GM11168 (cell line): ENCODE data around the gene TCF21.
"Not testable (repeated sequence)": the region's sequence is repeated elsewhere in the genome, so short reads cannot be mapped to it uniquely, and the experiment has no call there.

Experiments used
- in situ Hi-C: fragments of 300-500 bp; cut with MboI; formaldehyde crosslinking; loops from one replicate; pipeline ENCODE4 v1.12.0; 2022; ENCODE audit warnings: low sequenced_read_pairs; ENCODE audit not compliant: unreplicated experiment

TCF21 gene

GRCh38 chr6:133888929-133889556 is at the start of gene TCF21:
Gene TCF21, plus strand, starts transcription at chr6:133889113. Its CDS starts 285 bp downstream, at chr6:133889398.
- in situ Hi-C loops: no loop called here

GRCh38 chr6:133841176-133841575 is 47.7 kb upstream of the TCF21 start:
- in situ Hi-C loops: no loop called here

GRCh38 chr6:133843098-133843497 is 45.8 kb upstream of the TCF21 start:
- in situ Hi-C loops: no loop called here

- in situ Hi-C loops: no loop called here
Observed at GRCh38 chr6:133844709-133845108, 44.2 kb upstream of the TCF21 start.

- in situ Hi-C loops: no loop called here
Observed at GRCh38 chr6:133854041-133854363, 34.9 kb upstream of the TCF21 start.

- in situ Hi-C loops: no loop called here
Observed at GRCh38 chr6:133854364-133855275, 34.3 kb upstream of the TCF21 start.

GRCh38 chr6:133855276-133855990 is 33.5 kb upstream of the TCF21 start:
- in situ Hi-C loops: no loop called here

- in situ Hi-C loops: no loop called here
Observed at GRCh38 chr6:133855991-133856370, 32.9 kb upstream of the TCF21 start.

- in situ Hi-C loops: no loop called here
Observed at GRCh38 chr6:133856911-133857310, 32.0 kb upstream of the TCF21 start.

GRCh38 chr6:133857696-133858095 is 31.2 kb upstream of the TCF21 start:
- in situ Hi-C loops: no loop called here

- in situ Hi-C loops: not testable (repeated sequence)
Observed at GRCh38 chr6:133861337-133861736, 27.6 kb upstream of the TCF21 start.

- in situ Hi-C loops: no loop called here
Observed at GRCh38 chr6:133863228-133863627, 25.7 kb upstream of the TCF21 start.

- in situ Hi-C loops: no loop called here
Observed at GRCh38 chr6:133865680-133866079, 23.2 kb upstream of the TCF21 start.

- in situ Hi-C loops: no loop called here
Observed at GRCh38 chr6:133871131-133871530, 17.8 kb upstream of the TCF21 start.

GRCh38 chr6:133873538-133873937 is 15.4 kb upstream of the TCF21 start:
- in situ Hi-C loops: no loop called here

GRCh38 chr6:133877116-133877515 is 11.8 kb upstream of the TCF21 start:
- in situ Hi-C loops: no loop called here

- in situ Hi-C loops: no loop called here
Observed at GRCh38 chr6:133880006-133880405, 8.9 kb upstream of the TCF21 start.

- in situ Hi-C loops: no loop called here
Observed at GRCh38 chr6:133880896-133881295, 8.0 kb upstream of the TCF21 start.

- in situ Hi-C loops: no loop called here
Observed at GRCh38 chr6:133886104-133886775, 2.7 kb upstream of the TCF21 start.

- in situ Hi-C loops: no loop called here
Observed at GRCh38 chr6:133887156-133887879, 1.6 kb upstream of the TCF21 start.
